H4 (cell line): ENCODE results near the gene CALHM6. TPM values are rescaled to one million over a fixed set of nuclear protein-coding genes. Genes with fewer than 3 reads are reported as not detected.

Experiments used
- DNase-seq: peaks from one replicate; pipeline ENCODE4 v3.0.0-alpha.2; 2015; ENCODE audit warnings: low spot score
- total RNA-seq: library from RNA; depleted of rRNA; stranded (reverse); fragments of >200 nt; shearing (Covaris generic); gene quantifications from 2 replicates; pipeline ENCODE4 v1.2.3, GENCODE V29; 2014; rRNA removed

CALHM6 gene
- 0.91 TPM in 1 of 2 replicates, not detected in the other for total RNA-seq

- no peak for DNase-seq
These were observed at the start of gene CALHM6 for GRCh38 chr6:116461331-116461931. Gene CALHM6, plus strand, starts transcription at chr6:116461375. Its CDS starts 555 bp downstream, at chr6:116461930.

- no peak for DNase-seq
These were observed 48.9 kb upstream of the CALHM6 start for GRCh38 chr6:116412270-116412669.

- no peak for DNase-seq
These were observed 47.8 kb upstream of the CALHM6 start for GRCh38 chr6:116413357-116413756.

GRCh38 chr6:116417661-116418060 lies 43.5 kb upstream of the CALHM6 start:
- no peak for DNase-seq

GRCh38 chr6:116419069-116419786 lies 41.9 kb upstream of the CALHM6 start:
- DNase-seq, result no peak

- DNase-seq, result no peak
These were observed 40.8 kb upstream of the CALHM6 start for GRCh38 chr6:116420341-116420740.

GRCh38 chr6:116422238-116422637 lies 38.9 kb upstream of the CALHM6 start:
- DNase-seq, result no peak

GRCh38 chr6:116424001-116424400 lies 37.2 kb upstream of the CALHM6 start:
- no peak for DNase-seq

GRCh38 chr6:116426551-116426950 lies 34.6 kb upstream of the CALHM6 start:
- no peak for DNase-seq

GRCh38 chr6:116429111-116429510 lies 32.1 kb upstream of the CALHM6 start:
- no peak for DNase-seq

- no peak for DNase-seq
These were observed 30.3 kb upstream of the CALHM6 start for GRCh38 chr6:116430860-116431259.

GRCh38 chr6:116431964-116432595 lies 29.1 kb upstream of the CALHM6 start:
- DNase-seq, result no peak

GRCh38 chr6:116433206-116433712 lies 27.9 kb upstream of the CALHM6 start:
- no peak for DNase-seq

- no peak for DNase-seq
These were observed 27.0 kb upstream of the CALHM6 start for GRCh38 chr6:116434056-116434725.

- no peak for DNase-seq
These were observed 24.6 kb upstream of the CALHM6 start for GRCh38 chr6:116436586-116436985.

- no peak for DNase-seq
These were observed 23.5 kb upstream of the CALHM6 start for GRCh38 chr6:116437656-116438055.

- no peak for DNase-seq
These were observed 22.4 kb upstream of the CALHM6 start for GRCh38 chr6:116438590-116439448.

GRCh38 chr6:116439522-116440051 lies 21.6 kb upstream of the CALHM6 start:
- DNase-seq, result no peak

GRCh38 chr6:116443105-116443504 lies 18.1 kb upstream of the CALHM6 start:
- no peak for DNase-seq

GRCh38 chr6:116444092-116444491 lies 17.1 kb upstream of the CALHM6 start:
- DNase-seq, result no peak

- no peak for DNase-seq
These were observed 16.6 kb upstream of the CALHM6 start for GRCh38 chr6:116444575-116444974.
